ENCODE data around the gene NLGN2.

NLGN2 gene

DNA sequence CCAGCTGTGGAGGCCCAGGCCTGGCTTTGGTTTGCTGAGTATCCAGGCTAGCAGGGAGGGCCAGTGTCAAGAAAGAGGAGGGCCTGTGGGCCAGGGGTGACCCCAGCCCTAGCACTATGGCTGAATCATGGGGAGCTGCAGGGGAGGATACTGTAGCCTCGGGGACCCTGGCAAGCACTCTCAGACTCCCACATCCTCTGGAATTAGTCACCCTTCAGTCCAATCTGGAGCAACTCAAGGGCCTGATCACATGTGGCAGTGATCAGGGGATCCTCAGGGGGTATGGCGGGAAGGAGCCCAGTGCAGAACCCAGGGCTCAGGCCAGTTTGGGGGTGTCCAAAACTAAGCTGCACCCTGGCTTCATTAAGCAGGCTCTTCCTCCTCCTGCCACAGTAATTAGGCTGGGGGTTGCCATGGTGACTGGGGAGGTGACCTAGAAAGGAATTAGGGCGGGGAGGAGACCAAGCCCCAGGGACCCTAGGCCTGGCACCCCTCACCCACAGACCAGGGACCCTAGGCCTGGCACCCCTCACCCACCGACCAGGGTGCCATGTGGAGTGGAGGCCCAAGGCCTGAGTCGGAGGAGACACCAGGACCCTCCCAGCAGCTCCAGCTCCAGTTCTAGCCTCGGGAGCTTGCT, 5.8 kb downstream of the NLGN2 start:
- DNase-seq (ENCODE audit: low read depth in 2 of 2) = no peak

DNA sequence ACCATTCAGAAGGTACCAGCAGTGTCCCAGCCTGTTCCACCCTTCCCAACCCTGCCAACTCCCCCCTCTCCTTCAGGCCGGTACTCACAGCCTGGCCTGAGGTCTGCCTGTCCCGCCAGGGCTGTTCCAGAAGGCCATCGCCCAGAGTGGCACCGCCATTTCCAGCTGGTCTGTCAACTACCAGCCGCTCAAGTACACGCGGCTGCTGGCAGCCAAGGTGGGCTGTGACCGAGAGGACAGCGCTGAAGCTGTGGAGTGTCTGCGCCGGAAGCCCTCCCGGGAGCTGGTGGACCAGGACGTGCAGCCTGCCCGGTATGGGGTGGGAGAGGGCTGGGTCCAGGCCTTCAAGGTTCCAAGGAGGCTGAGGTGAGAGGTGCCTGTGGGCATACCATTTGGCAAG, 7.2 kb downstream of the NLGN2 start:
- no peak for DNase-seq (ENCODE audit: low read depth in 2 of 2)

GRCh38 chr17:7415784-7416183, 8.1 kb downstream of the NLGN2 start:
- DNase-seq (ENCODE audit: low read depth in 2 of 2) = no peak

DNA sequence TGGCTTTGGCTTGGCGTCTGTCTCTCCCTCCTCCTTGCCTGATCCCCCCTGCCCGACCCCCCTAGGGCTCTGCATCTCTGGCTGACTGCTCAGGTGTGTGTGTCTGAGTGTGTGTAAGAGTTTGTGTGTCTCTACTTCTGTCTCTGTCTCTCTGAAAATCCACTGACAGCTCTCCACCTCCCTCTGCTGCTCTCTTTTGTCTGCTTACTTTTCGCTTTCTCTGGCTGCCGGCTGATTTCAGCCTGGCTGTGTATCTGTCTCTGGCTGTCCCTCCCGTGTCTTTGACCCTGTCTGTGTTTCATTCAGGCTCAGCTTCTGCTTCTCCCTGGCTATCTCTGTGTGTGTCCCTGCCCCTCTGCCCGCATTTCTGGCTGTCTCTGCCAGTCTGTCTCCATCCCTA, 8.7 kb downstream of the NLGN2 start:
- DNase-seq (ENCODE audit: low read depth in 2 of 2) = no peak

- no peak for DNase-seq (ENCODE audit: low read depth in 2 of 2)
Measured at GRCh38 chr17:7417056-7417655, 9.5 kb downstream of the NLGN2 start.

- no peak for DNase-seq (ENCODE audit: low read depth in 2 of 2)
Measured at GRCh38 chr17:7418472-7419152, 11.0 kb downstream of the NLGN2 start.

GRCh38 chr17:7419819-7420610, 12.4 kb downstream of the NLGN2 start, which contains the start of gene SPEM1:
Gene SPEM1 (plus strand): TSS chr17:7420324. CDS start chr17:7420385, 61 bp downstream.
- no peak for DNase-seq (ENCODE audit: low read depth in 2 of 2)

DNA sequence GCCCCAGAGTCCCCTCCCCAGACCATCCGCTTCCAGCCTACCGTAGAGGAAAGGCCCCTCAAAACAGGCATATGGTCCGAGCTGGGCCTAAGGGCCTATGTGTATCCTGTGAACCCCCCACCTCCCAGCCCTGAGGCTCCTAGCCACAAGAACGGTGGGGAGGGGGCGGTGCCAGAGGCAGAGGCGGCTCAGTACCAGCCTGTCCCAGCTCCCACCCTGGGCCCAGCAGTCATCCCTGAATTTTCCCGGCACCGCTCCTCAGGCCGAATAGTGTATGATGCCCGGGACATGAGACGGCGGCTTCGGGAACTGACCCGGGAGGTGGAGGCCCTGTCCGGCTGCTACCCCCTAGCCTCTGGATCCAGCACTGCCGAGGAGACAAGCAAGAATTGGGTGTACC, 13.5 kb downstream of the NLGN2 start:
- no peak for DNase-seq (ENCODE audit: low read depth in 2 of 2)

DNA sequence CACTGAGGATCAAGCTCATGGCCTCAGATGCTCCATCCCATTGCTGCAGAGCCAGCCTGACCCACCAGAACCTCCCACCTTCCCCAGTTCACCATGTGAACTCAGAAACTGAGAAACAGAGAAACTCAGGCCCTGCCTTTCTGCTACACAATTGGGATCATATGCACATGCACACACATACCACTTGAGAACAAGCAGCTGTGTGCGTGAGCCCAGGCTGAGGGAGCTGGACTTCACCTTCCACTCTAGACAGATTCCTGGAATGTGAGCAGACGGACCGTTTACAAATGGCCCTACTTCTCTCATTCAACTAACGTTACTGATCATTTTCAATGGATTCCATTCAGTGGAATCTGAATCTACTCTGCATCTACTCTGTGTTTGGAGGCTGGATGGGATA, 16.0 kb downstream of the NLGN2 start:
- no peak for DNase-seq (ENCODE audit: low read depth in 2 of 2)

GRCh38 chr17:7425316-7425715, 17.7 kb downstream of the NLGN2 start, which contains the start of gene SPEM2:
Gene SPEM2 (plus strand): TSS chr17:7425616. CDS start chr17:7425689, 73 bp downstream.
- no peak for DNase-seq (ENCODE audit: low read depth in 2 of 2)

DNA sequence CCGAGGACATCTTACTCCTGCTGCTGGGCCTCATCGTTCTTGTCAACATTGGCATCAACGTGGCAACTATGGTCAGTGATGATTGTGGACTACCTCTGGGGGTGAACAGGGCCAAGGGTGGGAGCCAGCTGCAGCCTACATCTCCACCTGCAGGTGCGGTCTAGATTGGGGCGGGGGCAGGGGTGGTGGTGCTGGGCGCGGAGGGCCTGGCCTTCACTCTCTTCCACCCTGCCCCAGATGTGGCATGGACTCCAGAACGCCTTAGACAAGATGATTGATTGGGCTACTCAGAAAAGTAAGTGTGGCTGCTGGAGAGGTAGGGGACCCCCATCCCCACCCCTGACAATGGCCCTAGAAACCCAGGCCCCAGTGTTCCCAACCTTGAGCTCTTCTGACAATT, 18.1 kb downstream of the NLGN2 start:
- no peak for DNase-seq (ENCODE audit: low read depth in 2 of 2)

GRCh38 chr17:7426203-7426863, 18.7 kb downstream of the NLGN2 start:
- DNase-seq (ENCODE audit: low read depth in 2 of 2) = no peak

GRCh38 chr17:7426896-7427489, 19.3 kb downstream of the NLGN2 start:
- DNase-seq (ENCODE audit: low read depth in 2 of 2) = no peak

GRCh38 chr17:7427549-7427948, 19.9 kb downstream of the NLGN2 start:
- no peak for DNase-seq (ENCODE audit: low read depth in 2 of 2)

DNA sequence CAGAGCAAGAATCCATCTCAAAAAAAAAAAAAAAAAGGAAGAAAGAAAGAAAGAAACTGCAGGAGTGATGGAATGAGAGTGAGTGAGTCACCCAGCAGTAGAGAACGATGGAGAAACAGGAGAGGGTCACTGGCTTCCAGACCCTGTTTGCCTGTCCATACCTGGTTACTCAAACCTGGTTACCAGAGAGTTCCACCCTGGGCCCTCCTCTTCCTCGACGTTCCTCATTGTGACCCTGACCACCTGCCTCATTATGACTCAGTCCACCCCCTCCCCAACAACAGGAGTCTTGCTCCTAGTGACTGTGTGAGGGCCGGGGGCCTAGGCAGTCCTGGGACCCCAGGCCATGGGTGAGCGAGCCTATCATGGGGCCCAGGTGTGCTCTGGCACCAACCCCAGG, 20.9 kb downstream of the NLGN2 start, which contains the start of gene SPEM3:
TSS of gene SPEM3 (plus strand) at position 301 of the 400 bp plus-strand sequence. CDS start at position 347, 46 bp downstream.
- DNase-seq (ENCODE audit: low read depth in 2 of 2) = no peak

- no peak for DNase-seq (ENCODE audit: low read depth in 2 of 2)
Measured at GRCh38 chr17:7429722-7430121, 22.1 kb downstream of the NLGN2 start.

GRCh38 chr17:7431231-7431630, 23.6 kb downstream of the NLGN2 start:
- DNase-seq (ENCODE audit: low read depth in 2 of 2) = no peak

DNA sequence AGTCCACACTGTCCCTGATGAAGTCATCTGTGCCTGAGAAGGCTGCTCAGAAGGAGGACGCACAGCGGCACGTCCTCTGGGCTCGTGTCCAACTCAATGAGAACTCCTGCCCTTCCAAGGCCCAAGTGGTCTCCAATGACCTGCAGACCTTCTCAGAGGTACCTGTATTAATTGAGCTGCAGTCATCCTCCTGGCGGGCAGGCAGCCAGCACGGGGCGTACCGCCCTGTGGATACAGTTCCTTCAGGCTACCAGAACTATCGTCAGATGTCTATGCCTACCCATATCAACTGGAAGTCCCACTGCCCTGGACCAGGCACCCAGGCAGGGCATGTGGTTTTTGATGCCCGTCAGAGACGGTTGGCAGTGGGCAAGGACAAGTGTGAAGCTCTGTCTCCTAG, 24.7 kb downstream of the NLGN2 start:
- no peak for DNase-seq (ENCODE audit: low read depth in 2 of 2)

GRCh38 chr17:7435676-7436555, 28.3 kb downstream of the NLGN2 start:
- peak in 1 of 2 donors; percentile 34 for DNase-seq (ENCODE audit: low read depth in 2 of 2)
